H4 (cell line): ENCODE data around the gene NPRL2. TPM values are rescaled to one million over a fixed set of nuclear protein-coding genes. Genes with fewer than 3 reads are reported as not detected.

ENCODE experiments used
- DNase-seq: peaks from one replicate; pipeline ENCODE4 v3.0.0-alpha.2; 2015; ENCODE audit warnings: low spot score
- total RNA-seq: library from RNA; depleted of rRNA; stranded (reverse); fragments of >200 nt; shearing (Covaris generic); gene quantifications from 2 replicates; pipeline ENCODE4 v1.2.3, GENCODE V29; 2014

The NPRL2 gene
- total RNA-seq, 1 experiment from 2014 or later, result 18.2 TPM

DNA sequence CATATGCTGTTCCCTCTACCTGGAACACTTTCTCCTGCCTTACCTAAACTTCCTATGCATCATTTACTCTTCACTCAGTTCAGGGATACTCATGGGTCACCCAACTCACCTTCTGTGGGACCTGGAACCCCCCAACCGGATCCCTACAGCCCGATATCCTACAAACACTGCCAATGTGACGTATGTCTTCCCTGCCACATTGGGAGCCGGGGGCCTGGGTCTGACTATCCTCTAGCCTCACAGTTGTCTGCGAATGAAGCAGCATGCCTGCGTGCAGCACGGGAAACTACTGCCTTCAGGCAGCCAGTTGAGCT is 405 bp downstream of the NPRL2 start:
- DNase-seq, result no peak

DNA sequence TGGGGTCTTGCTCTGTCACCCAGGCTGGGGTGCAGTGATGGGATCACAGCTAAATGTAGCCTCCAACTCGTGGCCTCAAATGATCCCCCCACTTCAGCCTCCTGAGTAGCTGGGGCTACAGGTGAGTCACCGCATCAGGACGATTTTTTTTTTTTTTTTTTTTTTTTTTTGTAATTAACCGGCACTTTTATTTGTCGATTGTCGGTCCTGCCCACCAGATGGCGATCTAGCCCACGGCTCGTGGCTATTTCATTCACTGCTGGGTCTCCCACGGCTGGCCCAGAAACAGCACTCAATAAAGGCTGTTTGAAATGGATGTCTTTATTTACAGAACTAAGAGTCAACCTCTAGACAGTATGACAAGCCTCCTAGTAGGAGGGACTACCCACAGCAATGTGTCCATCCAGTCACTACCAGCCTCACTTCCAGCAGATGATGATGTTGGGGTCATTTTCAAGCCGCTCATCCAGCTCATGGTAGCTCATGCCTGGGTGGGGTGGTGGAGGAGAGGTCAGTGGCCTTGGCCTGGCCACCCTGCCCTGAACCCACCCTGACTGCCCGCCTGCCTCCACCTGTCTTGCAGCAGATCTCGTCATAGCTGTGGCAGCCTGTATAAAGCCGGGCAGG is 3.3 kb downstream of the NPRL2 start:
- DNase-seq, result peak; percentile 61

DNA sequence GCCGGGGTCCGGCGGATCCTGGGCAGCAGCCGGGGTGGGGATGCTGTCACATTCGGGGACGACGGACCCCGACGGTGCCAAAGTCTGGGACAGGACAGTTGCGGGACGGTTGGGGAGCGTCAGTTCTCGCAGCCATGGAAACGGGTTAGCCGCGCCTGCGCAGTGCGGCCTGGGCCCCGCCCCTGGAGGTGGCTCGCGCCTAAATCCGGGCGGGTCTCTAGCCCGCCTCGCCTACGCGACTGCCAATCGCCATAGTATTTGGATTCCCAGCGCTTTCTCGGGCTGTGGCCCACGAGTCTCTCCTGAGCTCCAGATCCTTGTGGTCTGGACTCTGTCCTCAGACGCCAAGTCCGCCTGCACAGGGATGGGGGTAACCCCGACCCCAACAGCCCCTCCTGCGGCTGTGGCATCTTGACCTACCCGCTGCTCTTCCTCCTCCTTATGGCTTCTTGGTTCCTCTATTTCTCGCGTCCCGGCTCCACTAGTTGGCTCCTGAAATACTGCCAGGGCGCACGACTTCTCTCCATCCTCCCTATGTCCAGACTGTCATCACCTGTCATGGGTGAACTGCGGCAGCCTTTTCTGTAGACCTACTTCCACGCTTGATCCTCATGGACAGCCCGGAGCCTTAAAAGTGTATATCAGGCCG is 4.9 kb downstream of the NPRL2 start, which contains the start of gene ZMYND10:
TSS of gene ZMYND10 (minus strand) at position 147 of the 649 bp plus-strand sequence. CDS start 153 bp downstream, outside the sequence.
- no peak for DNase-seq

DNA sequence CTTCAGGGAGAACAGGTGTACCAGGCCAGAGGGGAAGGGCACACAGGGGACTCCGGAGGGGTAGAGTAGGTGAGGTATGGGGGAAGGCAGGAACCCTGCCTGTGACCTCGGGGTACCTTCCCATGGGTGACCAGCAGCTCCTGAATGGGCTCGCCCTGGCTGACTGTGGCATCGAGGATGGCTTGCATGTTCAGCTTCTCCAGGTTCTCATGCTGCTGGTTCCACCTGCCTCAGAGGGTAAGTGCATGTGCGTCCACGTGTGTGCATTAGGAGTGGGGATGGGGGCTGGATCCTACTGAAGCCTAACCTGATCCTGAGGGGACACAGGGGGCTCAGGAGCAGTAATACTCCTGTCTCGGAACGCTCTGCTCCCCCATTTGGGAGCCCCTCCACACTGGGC is 5.6 kb downstream of the NPRL2 start:
- DNase-seq, result no peak

DNA sequence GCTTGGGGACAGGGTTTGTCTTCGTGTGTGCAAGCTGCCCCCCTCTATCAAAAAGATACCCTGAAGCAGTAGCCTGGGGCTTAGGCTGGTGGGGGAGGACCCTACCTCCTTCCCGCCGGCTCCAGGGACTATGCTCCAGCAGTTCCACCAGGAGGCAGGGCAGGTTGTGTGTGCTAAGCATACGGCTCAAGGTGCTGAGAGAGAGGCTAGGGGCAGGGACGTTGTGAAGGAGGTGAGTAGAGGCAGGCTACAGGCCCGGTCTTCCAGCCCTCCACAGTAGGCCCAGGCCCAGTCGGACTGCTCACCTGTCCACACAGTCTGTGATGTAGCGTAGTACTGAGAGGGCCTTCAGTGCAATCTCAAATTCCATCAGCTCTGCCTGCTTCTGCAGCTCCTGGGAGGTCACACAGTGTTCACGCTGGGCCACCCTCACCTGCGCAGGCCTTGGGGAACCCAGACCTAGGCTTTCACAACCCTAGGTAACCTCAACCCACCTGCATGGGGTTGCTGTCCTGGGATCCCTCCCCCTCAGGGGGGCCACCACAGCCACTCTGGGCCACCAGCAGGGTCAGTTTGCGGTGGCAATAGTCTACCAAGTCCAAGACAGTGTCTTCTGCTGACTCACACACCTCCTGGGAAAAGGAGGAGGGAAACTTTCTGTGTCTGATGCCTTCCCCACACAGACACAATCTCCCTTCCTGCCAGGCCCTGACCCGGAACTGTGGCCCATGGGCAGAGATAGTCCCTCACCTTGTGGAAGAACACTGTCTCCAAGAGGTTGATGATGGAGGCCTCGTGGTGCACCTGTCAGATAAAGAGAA is 7.6 kb downstream of the NPRL2 start:
- no peak for DNase-seq

DNA sequence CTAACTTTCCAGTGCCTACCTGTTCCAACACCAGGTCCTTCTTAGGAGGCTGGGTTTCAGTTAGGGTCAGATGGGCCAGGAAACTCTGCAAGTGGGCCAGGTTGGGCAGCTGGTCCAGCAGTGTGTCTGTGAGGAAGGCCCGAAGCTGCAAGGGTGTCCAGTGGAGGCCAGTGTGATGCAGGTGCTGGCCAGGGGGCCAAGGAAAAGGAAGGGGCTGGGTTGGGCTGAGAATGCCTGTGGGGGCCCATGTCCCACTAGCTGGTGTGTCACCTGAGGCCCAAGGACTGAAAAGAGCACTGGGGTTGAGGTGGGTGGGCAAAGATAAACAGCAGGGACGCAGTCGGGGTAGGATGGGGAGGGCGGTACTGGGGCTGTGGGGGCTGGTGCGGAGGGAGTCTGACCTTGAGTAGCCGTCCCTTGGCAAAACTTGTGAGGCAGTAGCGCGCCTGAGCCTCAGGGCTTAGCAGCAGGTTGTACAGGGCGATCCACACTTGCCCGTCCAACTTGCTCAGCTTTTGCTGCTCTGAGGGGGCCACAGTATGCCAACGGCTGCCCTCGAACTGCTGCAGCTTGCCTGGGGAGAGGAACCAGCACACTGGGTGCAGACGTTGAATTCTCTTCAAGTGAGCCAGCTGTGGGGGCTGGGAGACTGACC is 8.5 kb downstream of the NPRL2 start:
- DNase-seq, result no peak

DNA sequence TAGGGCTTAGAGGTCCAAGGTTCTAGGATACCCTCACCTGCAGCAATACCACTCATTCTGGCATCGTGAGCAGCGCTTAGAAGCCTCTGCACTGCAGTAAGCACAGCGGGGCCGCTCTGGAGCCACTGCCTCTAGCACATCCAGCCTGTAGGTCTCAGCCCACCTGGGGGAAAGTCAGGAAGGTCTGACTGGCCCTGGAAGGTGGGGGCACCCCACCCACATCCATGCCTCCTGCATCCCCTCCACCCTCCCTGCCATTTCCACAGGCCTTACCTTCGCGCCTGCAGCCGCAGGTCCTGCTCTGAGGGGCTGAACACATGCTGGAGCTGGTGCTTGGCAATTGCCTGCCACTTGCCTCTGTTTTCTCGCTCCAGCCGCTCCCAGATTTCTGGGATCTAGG is 9.0 kb downstream of the NPRL2 start:
- no peak for DNase-seq

DNA sequence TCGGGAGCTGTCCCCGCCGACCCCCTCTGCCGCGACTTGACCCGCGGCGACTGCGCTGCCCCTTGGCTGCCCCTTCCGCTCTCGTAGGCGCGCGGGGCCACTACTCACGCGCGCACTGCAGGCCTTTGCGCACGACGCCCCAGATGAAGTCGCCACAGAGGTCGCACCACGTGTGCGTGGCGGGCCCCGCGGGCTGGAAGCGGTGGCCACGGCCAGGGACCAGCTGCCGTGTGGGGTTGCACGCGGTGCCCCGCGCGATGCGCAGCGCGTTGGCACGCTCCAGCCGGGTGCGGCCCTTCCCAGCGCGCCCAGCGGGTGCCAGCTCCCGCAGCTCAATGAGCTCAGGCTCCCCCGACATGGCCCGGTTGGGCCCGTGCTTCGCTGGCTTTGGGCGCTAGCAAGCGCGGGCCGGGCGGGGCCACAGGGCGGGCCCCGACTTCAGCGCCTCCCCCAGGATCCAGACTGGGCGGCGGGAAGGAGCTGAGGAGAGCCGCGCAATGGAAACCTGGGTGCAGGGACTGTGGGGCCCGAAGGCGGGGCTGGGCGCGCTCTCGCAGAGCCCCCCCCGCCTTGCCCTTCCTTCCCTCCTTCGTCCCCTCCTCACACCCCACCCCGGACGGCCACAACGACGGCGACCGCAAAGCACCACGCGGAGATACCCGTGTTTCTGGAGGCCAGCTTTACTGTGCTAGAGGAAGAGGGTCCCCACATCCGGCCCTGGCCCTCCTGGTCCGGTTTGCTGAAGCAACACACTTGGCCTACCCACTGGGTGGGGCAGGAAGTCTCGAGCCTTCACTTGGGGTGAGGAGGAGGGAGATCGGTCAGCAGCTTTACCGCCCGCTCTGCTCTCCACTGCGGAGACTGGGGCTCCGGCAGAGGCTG is 9.9 kb downstream of the NPRL2 start, which contains the start of gene RASSF1:
TSS of gene RASSF1 (minus strand) at position 389 of the 882 bp plus-strand sequence. CDS start at position 358, 31 bp downstream.
- no peak for DNase-seq

DNA sequence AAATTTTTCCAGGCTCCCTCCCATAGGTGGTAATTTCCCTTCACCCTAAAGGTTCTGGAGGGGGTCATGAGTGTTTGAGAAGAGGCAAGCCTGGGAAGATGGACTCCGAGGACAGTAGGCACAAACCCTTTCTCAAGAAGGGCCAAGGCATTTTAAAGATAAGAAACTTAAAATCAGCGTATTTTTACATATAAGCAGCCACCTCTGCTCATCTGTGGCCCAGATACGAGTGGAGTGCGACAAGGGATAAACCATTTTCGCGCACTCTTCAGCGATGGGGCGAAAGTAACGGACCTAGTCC is 10.5 kb downstream of the NPRL2 start:
- no peak for DNase-seq

DNA sequence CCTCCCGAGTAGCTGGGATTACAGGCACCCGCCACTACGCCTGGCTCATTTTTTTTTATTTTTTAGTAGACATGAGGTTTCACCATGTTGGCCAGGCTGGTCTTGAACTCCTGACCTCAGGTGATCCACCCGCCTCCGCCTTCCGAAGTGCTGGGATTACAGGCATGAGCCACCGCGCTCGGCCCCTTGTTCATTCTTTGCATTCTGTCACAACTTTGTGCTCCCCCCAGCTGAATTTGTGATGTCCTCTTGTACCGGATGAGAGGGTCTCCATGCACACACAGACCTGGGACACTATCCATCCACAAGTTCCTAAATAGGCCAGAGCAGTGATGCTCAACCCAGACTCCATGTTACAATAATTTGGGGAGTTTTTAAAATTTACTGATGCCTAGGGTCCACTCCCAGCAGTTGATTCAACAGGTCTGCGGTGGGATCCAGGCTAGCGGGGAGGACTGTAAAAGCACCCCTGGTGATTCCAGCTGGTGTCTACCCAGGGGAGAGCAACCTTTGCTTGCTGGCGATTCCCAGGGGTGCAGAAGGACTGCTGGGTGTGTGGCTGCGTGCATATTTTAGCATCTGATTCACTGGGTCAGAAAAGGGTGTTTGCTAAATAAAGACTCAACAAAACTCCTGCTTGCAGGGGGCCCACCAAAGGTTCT is 11.0 kb downstream of the NPRL2 start:
- no peak for DNase-seq

DNA sequence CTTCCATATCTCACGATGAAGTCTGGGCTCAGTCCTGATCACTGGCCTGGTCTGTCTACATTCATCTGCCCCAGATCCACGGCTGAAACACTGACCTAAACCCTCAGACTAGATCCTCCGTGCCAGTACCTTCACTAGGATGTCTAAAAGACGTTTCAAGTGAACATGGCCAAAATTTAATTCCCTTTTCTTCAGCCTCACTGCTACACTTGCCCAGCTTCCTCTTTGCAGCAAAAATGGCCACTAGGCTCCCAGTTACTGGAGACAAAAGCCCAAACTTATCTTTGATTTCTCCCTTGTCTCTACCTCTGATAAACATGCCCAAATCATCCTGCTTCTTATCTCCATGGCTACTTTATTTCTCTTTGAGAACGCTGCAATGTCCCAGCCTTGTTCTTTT is 11.6 kb downstream of the NPRL2 start:
- no peak for DNase-seq

DNA sequence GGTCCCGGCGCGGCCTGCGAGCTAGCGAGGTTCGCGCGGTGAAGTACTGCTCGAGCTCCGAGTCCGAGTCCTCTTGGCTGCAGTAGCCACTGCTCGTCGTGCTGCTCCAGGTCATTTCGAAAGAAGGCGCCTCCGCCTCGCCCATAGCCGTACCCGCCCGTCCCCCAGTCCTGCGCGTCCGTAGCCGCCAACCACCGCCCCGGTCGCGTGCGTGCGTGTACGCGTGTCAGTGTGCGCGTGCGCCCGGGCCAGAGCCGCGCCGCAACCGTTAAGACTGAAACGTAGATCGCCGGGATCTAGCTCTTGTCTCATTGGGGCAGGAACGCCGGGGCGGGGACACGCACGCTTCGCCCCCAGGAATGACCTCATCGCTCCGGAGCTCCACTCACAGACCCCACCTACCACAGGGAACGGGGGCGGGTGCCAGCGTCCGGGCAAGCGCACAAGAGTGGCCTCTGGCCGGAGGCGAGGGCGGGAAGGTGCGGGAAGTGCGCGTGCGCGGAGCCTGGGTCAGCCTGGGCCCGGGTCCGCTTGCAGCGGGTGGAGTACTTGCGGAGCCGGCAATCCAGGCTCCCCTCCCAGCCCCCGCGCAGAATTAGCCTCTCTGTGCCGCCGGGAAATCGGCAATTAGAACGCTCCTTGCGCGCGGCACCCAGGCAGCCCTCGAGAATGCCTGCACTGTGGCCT is 13.3 kb downstream of the NPRL2 start:
- DNase-seq, result peak; percentile 97

DNA sequence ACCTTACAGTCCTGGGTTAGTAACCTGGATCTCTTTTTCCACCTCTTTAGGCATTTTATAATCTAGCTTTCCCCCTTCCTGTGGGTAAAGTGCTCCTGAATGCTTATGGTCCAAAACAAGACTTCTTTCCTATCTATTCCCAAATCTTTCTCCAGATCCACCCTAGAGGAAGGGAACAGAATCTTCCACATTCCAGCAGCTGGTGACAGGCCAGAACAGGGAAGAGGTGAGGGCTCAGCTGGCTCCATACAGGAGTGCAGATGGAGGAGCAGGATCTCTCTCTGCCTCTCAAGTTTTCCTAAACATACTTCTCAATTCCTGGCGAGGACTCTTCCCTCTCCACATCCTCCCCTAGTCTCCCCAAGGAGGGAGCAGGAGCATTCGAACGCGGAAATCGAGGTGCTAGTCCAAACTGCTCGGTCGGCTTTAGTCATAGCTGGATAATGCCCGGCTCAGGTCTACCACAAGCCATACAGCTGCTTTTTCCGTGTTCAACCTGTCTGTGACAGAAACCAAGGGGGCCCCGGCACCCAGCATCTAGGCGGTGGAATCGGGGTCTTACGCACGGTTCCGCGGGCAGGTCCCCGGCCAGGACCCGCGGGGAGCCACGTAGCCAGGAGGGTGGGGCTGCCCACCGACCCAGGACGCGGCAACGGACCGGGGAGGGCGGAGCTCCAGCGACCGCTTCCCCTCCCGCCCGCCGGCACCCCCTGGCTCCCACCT is 14.0 kb downstream of the NPRL2 start:
- no peak for DNase-seq

DNA sequence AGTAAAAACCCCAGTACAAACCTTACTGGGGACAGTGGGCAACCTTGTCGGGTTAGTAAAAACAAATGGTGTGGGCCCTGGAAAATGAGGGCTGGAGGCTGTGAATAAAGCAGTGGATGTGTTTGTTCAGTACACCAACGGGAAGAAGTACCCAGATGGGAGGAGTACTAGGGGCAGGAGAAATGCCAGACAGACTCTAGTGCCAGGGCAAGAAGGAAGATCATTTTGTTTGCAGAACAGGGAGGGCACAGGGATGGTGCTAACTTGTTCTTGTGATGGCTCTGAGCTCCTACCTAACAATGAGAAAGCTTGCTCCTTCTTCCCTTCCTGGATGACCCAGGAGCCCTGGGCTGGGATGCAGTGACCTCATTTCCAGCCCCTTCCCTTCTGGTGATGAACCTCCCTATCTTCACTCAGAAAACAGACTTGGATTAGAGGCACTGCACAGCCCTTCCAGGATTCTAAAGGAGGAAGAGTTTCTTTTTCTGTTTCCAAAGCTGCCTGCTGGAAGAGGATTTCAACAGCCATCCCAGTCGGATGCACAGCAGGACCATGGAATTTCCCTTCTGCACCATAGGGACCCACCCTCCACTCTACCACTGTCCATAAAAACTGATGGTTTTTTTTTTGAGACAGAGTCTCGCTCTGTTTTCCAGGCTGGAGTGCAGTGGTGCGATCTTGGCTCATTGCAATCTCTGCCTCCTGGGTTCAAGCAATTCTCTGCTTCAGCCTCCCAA is 16.1 kb downstream of the NPRL2 start:
- DNase-seq, result no peak

DNA sequence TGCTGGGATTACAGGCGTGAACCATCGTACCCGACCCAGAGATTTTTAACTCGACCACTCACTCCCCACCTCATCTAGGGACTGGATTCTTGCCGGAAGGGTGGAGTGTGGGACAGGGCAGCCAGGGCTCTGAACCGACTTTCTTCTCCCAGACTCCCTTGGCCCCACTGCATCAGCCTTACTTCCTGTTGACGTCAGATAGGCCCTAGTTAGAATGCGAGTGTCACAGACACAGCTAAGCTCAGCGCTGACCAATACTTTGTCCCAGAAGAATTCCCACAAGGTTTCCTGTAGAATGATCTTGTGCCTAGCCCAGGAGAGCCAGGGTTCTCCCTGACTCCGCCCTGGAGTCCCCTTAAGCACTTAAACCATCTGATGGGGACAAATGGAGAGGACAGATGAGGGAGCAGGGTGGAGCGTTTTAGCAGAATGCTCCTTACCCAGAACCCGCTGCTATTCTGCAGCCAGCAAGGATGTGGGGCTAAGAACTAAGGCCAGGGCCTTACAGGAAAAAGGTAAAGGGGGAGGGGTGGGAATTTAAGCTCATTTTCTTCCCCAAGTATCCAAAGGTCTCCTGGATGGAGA is 16.7 kb downstream of the NPRL2 start:
- no peak for DNase-seq

DNA sequence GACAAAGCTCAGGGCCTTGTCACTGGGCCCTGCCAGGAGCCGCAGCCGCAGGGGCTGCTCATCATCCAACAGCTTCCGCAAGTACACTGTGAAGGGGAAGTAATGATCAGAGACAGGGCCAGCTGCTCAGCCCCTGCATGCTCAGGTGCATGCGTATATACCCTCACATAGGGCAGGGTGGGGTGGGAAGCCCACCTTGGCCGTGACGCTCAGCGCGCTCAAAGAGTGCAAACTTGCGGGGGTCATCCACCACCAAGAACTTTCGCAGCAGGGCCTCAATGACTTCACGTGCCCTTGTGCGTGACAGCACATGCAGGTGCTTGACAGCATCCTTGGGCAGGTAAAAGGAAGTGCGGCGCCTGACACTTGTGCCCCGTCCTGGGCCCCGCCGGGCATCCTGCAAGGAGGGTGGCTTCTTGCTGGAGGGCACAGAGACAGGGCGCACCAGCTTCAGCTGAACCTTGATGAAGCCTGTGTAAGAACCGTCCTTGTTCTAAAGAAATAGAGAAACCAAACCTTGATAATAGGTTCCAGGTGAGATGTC is 19.1 kb downstream of the NPRL2 start:
- DNase-seq, result no peak

DNA sequence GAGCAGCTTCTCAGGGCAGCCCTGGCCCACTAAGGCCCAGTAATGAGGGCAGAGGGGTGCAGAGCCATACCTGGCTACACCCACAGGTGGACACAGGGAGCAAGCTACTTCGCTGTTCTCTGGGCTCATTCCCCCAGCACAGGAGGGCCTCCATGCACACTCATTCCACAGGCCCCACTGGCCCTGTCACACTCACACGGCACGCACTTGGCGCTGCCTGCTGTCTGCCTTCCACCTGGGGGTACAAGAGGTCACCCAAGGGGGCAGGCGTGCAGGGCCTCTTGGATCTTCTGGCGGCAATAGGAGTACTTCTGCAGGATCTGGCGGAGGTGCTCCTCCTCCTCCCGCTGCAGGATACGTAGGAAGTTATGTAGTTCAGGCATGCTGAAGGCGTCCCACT is 20.2 kb downstream of the NPRL2 start:
- no peak for DNase-seq

DNA sequence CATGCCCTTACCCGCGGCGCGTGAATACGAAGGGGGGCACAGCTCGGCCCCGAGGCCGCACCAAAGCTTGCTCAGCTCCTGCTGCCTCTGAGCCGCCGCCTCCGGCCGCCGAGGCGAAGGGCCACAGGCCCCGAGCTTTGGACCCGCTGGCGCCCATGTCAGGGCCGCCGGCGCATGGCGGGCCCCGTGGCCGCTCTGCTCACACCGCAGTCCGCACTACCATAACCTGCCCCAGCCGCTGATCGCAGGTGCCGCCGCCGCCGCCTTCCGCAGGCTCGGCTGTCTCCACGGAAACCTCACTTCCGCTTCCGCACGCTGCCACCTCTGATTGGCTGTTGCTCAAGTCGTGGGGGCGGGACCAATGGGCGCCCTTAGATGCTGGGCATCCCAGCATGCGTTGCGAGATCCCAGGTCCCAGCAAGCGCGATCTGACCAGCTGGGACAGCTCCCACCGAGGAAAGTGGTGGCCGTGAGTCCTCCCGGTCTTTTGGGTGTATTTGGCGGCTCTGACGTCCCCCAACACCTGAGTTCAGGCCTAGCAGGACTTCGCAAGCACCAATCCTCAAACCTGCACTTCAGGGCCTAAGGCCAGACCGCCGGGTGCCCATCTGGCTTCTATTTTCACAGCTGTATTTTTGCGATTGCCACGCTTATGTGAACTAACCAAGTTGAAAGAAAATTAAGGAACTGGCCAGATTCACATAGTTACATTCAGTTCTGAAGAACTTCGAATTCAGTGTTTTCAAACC is 22.5 kb downstream of the NPRL2 start, which contains the start of gene TUSC2:
TSS of gene TUSC2 (minus strand) at position 281 of the 749 bp plus-strand sequence. CDS start at position 157, 124 bp downstream.
- DNase-seq, result peak; percentile 91
